ENCODE data around the gene P2RY14.

Gene P2RY14

DNA sequence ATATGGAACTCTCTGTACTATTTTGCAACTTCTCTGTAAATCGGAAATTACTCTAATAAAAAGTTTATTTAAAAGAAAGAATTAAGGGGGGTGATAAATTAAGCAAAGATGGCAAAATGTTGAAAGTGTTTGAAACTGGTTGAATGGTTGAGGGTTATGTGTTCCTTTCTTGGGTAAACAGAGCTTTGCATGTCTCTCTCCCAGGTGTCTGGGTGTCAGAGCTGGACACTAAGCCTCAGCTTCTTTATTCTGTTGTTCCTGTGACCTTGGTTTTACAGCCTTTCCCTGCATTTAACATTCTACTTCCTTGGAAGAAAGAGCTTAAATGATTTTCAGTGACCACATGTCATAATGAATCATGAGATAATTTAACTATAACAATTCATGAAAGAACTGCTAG lies 82.5 kb downstream of the P2RY14 start:
- TF ChIP-seq, protein P1, sequence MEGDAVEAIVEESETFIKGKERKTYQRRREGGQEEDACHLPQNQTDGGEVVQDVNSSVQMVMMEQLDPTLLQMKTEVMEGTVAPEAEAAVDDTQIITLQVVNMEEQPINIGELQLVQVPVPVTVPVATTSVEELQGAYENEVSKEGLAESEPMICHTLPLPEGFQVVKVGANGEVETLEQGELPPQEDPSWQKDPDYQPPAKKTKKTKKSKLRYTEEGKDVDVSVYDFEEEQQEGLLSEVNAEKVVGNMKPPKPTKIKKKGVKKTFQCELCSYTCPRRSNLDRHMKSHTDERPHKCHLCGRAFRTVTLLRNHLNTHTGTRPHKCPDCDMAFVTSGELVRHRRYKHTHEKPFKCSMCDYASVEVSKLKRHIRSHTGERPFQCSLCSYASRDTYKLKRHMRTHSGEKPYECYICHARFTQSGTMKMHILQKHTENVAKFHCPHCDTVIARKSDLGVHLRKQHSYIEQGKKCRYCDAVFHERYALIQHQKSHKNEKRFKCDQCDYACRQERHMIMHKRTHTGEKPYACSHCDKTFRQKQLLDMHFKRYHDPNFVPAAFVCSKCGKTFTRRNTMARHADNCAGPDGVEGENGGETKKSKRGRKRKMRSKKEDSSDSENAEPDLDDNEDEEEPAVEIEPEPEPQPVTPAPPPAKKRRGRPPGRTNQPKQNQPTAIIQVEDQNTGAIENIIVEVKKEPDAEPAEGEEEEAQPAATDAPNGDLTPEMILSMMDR (IDR thresholded peaks at IDR 0.05; ENCODE audit: low read depth, low read length, missing control alignments) = no peak
- in situ Hi-C loops (cut with HindIII; ENCODE audit: low sequenced_read_pairs) = no loop called here
- no peak overlapping the region for H3K4me3 ChIP-seq (ENCODE audit: low read depth, low read length)
- no peak for DNase-seq (ENCODE audit: low read depth)

DNA sequence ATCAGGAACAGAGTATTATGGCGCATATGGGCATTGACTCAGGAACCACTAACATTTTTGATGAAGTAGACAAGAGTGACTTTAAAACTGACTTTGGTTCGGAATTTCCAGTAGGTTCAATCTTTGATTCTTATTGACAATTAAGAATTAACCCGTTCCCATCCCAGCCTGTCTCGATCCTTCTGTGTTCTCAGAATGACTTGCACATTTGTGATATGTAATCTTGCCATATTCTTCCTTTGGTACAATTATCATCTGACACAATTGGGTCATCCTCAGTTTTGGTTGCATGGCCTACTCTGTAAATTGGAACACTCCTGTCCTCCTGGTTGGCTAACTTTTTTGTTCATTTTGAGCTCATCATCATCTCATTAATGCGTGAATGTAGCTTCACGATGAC lies 85.8 kb downstream of the P2RY14 start:
- in situ Hi-C loops (cut with HindIII; ENCODE audit: low sequenced_read_pairs) = no loop called here
- no peak for DNase-seq (ENCODE audit: low read depth)
- TF ChIP-seq, protein P1 (IDR thresholded peaks at IDR 0.05; ENCODE audit: low read depth, low read length, missing control alignments) = no peak
- H3K4me3 ChIP-seq (ENCODE audit: low read depth, low read length) = no peak overlapping the region

GRCh38 chr3:151191095-151191494 lies 87.2 kb downstream of the P2RY14 start:
- TF ChIP-seq, protein P1 (IDR thresholded peaks at IDR 0.05; ENCODE audit: low read depth, low read length, missing control alignments) = no peak
- in situ Hi-C loops (cut with HindIII; ENCODE audit: low sequenced_read_pairs) = no loop called here
- no peak for DNase-seq (ENCODE audit: low read depth)
- H3K4me3 ChIP-seq (ENCODE audit: low read depth, low read length) = no peak overlapping the region

DNA sequence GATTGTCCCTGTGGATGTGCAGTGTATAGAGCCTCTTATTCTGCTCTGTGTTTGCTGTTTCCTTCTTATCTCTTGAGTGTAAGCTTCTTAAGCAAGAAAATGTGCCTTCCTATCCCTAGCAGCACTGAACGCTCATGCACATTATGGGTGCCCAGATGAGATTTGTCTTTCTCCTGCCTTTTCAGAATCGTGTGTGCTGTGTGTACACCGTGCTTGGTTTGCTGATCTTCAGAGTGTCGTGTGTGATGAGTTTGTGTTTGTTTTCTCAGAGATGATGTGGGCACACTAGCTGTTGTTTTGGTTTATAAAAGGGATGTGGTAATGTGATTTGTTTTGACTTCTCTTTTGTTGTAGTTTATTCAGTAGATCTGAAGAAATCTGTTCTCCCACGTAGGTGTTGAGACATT lies 95.1 kb downstream of the P2RY14 start:
- TF ChIP-seq, protein P1 (IDR thresholded peaks at IDR 0.05; ENCODE audit: low read depth, low read length, missing control alignments) = no peak
- in situ Hi-C loops (cut with HindIII; ENCODE audit: low sequenced_read_pairs) = no loop called here
- no peak for DNase-seq (ENCODE audit: low read depth)
- no peak overlapping the region for H3K4me3 ChIP-seq (ENCODE audit: low read depth, low read length)

DNA sequence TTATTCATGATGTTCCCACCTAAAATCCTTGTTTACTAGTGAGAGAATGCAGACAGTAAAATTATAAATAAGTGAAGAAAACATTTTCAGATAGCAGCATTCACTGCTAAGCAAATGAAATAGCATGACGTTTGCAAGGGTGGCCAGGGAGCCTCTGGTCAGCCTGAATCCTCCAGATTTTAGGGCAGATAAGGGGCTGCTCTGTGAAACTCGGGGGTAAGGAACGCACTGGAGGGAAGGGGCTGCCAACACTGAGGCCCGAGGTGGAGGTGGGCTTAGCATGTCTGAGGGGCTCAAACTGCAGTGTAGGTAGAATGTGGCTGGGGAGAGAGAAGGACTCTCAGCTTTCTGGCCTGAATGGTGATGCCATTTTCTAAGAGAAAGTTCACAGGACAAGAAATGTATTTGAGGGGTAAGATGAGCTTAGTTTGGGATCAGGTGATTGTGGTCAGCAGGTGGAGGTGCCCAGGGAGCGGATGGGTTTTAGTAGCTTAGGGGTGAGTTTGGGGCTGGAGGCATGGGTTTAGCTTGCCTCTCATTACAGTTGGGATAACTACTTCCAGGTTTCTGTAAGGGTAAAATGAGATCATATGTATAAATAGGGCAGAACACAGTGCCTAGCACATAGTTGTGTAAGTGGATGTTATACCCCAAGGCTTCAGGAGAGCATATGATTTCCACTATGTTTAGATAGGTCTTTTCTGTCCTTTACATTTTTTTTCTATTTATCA lies 95.8 kb downstream of the P2RY14 start:
- TF ChIP-seq, protein P1 (IDR thresholded peaks at IDR 0.05; ENCODE audit: low read depth, low read length, missing control alignments) = no peak
- in situ Hi-C loops (cut with HindIII; ENCODE audit: low sequenced_read_pairs) = no loop called here
- no peak for DNase-seq (ENCODE audit: low read depth)
- H3K4me3 ChIP-seq (ENCODE audit: low read depth, low read length) = no peak overlapping the region

DNA sequence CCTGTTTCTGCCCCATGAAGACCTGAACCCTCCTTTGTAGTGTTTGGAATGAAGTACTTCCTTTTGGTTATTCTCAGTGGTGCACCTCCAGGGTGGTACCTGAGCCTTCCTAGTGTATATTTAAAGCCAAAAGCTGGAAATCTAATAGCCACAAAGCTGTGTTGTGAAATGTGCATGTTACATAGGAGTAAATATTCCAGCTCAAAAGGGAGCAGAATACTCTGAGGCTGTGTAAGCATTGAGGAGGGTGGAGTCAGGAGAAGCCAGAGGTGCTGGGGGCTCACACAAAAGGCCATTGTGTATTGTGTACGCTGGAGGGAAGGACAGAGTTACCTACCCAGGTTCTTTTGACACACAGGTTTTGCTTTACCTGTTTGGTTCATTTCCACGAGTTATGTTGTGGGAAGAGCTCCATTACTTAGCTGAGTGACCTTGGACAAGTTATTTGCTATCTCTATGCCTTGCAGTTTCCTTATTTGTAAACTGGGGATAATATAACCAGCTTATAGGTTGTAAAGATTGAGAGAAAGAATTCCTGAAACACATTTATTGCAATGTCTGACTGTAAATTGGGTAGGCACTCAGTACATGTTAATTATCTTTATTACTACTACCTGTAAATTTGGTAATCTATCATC lies 100.0 kb downstream of the P2RY14 start:
- in situ Hi-C loops (cut with HindIII; ENCODE audit: low sequenced_read_pairs) = no loop called here
- no peak for DNase-seq (ENCODE audit: low read depth)
- TF ChIP-seq, protein P1 (IDR thresholded peaks at IDR 0.05; ENCODE audit: low read depth, low read length, missing control alignments) = no peak
- H3K4me3 ChIP-seq (ENCODE audit: low read depth, low read length) = no peak overlapping the region
